NCI-H2196 (cell line): ENCODE results near the gene GRM3.

ENCODE experiments used
- DNase-seq: peaks from one replicate; lab custom pipeline; 2025; ENCODE audit not compliant: unreplicated experiment; lab: John Stamatoyannopoulos, UW

GRM3 gene

DNA sequence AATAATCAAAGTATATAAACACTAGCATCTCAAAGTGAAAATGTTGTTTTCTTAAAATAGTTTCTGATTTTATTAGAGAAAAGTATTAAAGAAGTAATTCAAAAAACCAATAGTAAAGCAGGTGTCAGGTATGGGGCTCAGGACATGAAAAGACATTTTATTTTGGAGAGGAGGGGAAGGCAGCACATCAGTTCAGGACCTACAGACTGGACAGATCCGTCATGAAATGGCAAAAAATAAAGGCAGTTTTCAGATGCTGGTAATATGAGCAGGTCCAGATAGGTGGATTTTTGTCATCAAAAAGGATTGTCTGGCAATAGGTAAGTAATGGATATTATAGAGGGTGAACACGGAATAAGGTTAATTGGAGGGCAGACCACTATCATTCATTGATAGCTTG is 49.0 kb downstream of the GRM3 start:
- DNase-seq: no peak

DNA sequence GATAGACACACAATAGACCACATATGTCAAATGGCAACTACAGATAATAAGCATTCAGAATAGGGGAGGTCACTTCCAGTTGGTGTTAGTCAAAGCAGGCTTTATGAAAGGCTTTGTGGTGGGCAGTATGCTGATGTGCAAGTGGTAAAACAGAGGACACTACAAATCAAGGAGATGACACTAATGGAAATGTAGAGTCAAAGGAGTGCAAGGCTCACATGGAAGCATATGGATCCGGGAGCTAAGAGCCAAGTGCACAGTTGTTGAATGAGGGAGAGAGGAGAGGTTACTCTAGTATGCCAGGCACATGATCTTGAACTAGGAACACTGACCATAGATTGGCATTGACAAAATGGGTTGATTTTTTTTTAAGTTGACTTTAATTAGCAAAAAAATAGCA is 62.7 kb downstream of the GRM3 start:
- no peak for DNase-seq

DNA sequence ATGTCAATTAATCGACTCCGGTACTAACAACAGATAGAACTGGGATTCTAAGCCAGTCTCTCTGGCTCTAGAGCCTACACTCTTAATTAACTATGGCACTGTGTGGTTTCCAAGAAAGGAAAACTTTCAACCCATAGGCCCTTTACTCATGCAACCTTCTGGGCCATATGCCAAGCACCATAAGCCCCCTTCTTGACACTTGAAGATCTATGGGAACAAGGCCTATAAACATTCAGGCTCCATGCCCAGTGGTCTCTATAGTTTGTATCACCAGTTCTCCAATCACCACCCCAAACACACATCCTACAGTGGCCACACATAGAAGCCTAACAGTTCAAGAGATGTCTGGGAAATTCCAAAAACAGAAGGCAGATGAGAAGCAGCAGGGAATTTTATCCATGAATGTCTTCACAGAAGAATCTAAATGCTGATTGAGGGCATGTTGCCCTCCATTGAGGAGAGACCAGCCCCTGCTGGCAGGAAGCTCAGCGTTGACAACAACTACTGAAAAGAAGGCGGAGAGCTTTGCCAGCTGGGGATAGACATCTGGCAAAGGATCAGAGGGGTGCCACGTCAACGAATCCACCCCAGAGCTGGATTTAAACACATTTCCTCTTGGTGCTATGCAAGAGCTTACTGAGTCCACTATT is 64.4 kb downstream of the GRM3 start:
- no peak for DNase-seq

DNA sequence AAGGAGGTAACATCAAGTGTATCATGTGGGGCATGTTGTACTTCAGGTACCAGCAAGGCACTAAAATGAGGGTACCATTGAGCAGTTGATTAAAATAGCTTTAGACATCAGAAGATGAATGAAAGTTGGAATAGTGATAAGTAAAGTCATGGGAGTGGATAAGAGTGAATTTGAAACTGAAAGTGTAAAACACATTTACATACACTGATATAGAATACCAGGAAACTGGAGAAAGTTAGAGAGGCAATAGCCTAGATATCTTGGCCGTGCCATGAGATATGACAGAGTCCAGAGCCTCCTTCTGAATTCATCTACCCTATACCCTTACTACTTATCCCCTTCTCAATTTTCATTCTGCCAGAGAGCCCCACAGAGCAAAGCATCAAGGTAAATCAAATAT is 76.6 kb downstream of the GRM3 start:
- DNase-seq: no peak

DNA sequence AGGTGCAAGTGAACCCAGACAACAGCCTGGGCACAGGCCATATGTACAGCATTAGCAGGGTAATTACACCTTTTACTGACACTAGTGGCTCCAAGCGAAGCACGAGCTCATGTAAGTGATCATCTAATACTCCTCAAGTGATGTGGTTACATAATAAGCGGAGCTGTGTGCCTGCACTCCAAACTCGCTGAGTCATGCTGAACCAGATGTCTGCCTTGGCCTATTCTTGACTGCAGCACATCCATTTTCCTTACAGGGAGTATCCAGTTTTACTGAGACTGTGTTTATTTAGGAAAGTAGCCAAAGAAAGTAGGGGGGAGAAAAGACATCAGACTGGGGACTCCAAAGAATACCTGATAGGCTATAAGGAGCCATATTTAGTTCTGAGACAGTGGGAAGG is 90.1 kb downstream of the GRM3 start:
- no peak for DNase-seq

DNA sequence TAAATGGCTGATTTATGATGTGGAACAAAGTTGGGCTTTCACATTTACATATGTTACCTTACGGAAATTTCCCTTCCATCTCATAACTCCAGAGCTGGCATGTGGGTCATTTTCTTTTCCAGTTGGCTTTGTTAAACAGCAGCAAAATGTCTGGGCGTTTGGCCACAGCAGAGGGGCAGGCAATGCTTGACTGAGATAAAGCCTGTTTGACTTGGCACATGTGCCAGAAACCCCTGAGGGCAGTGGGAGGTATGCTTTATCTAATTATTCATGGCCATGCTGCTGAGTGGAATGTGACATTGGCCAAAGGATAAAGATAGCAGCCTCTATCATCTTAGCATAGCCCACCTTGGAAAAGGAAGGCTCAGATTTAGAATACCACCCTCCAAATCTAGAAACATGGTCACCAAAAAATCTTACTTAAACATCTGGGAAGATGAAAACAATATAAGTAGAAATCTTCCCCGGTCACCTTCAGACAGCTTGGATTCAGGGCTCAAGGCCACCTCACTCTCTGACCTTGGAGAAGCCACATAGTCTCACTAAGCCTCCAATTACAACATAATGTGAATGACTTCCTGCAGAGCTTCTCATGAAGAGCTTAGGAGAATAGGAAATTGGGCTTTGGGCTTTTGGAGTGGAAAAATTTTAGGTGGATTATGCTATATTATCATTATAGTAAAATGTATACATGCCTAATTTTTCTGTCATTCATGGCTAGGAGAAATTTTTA is 101.5 kb downstream of the GRM3 start:
- no peak for DNase-seq

DNA sequence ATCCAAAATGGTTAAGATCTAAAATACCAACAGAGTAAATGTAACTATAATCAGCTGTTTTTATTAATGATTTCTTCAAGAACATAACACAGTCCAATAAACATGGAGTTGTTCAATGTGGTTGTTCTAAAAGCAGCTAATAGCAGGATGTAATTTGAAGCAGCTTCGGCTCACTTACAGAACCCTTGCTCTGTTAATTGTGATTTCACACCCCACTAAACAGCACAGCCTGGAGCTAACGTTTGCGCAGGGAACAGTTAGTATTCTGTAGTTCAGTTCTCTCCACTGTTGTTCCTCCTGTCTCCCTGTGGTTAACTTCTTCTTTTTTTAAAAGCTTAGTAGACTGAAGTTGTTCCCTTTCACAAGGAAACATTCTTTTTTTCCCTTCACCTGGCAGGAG is 104.0 kb downstream of the GRM3 start:
- no peak for DNase-seq

DNA sequence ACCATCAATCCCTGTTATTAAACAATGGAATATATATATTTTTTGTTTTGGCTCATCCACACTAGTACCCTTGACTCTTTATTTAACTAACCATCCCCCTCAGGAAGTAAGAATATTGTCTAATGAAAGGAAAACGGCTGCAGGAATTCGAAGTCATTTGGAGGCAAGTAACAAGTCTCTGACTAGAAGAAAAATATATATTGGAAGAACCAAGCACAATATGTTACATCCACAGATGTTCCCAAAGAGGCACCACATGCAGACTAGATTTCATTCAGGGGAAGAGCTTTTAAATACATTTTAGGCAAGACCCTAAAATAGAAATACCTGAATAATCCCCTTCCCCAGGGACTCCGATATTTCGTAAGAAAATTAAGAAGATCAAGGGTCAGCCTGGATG is 104.5 kb downstream of the GRM3 start:
- no peak for DNase-seq

DNA sequence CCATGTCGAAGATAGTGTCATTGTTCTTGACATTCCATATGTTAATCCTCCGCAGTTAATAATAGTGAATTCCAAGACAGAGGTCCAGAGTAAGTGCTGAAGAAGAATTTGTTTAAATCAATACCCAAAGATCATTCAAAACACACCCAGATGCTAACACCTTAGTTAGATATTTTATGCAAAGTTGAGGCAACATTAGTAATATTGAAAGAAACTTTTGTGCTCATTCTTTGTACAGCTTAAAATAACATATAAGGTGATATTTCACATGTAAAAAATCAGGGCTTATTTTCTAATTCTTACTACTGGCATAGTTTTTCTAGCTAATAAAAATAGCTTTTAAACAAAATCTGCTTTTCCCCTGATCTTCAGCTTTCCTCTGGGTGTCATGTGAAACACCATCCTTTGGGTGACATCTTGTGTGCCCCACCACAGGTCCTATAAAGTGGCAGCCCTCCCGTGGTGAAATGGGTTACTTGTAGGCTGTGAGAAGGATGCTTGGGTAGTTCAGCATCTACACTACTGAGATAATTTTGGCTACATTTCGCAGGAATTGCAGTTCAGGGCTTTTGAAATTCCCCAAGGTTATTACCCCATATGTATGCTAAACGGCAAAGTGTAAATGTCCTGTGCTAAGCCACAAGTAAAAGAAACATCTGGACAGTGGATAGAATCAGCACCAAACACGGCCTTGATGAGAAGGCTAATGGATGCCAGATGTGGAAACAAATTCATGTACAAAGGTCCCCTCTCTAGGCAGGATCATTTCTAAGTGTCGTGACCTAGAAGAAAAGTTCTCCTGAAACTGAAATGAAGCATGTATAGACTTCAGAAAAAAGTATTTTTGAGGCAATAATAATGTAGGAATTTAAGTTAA is 105.4 kb downstream of the GRM3 start:
- no peak for DNase-seq

DNA sequence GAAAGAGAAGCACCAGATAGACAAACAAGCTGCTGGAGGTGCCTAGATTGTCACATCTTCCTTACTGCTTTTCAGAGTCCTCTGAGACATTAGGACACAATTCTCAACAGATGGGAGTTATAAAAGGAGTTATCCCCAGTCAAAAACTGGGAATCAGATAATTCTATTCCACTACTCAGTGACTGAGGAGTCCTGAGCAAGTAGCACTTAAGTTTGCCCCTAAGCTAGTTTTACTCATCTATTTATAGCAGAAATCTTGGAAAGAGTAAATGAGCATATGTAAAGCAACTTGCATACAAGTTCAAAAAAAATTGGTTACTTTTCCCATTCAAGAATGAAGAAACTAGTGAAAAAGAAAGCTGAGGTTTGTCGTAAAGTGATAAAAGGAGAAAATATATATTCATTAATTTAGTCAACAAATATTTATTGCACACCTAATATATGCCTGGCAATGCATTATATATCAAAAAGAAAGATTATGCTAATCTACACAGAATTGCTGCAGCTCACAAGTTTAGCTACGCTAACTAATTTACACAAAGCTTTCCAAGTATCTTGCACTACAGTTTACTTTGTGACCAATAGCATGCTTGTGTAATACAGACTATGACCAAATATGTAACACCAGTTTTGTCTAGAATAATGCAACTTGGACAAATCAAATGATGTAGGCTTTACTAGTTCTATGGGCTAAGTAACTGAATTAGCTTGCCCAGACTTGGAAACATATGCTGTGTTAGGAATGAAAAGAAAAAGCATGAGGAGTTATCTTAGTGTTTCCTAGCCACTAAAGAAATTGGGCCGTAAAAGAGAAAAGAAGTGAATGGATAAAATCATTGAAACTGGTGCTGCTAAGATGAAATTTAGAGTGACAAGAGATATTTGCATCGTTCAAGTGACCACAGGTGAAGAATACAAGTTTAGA is 106.3 kb downstream of the GRM3 start:
- DNase-seq: no peak

DNA sequence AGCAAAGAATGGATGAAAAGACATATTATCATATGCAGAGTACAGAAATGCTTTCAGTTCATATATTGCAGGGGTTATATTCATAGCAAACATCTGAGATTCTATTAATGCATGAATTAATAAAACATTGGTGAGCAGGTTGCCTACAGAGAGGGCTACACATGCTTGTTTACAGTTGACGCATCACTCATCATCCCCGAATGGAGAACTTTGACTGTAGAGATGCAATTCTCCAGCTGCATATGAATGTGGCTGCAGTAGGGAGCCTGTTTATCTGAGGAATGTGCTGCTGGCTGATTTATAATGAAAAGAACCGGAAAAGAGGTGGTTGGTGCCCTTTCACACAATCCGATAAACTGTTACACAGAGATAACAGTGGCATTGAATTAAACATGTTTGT is 116.5 kb downstream of the GRM3 start:
- no peak for DNase-seq

DNA sequence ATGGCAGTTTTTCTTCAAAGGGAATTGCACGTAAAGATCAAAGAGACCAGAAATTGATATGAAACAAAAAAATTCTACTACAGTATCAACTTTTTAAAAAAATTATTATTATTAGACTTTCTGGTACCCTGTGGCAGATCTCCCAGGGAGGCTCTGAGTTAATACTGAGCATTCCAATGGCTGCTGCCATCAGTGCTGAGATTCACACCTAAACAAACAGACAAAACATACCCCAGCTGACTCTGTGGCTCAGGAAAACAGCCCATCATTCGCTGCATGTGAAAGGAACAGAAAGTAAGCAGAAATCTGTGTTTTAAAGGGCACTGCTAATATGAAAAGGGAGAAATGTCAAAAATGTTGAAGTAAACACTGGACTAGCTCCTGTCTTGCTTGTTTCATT is 118.4 kb downstream of the GRM3 start:
- no peak for DNase-seq

DNA sequence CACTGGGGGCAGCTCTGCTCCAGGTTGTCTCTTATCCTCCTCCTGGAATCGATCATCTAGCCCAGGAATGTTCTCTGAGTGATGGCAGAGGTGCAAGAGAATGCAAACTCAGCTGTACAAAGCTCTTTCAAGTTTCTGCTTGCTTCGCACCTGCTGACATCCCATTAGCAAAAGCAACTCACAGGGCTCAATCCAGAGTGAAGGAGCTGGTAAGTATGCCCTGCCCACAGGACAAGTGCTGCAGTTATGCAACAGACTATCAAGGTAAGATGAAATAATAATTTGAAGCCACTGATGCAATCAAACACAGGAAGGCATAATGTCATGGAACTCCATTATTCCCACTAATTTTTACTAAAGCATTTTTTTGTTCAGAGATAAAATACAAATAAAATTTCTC is 122.2 kb downstream of the GRM3 start:
- no peak for DNase-seq

DNA sequence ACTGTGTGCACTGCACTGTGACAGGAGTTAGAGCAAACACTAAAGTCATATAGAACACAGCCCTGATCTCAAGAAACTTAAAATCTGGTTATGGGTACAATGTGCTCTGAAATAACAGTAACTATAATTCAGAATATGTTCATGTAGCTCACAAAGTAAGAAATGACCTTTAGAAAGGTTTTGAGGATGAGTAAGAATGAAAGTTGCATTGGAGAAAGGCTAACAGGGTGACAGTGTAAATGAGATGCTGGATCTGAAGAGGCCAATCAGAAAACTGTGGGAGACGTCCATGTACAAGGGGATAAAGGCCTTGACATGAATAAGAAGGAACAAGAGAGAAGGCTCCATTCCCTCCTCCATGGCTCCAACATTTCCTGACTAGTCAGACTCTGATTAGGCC is 124.7 kb downstream of the GRM3 start:
- DNase-seq: no peak

DNA sequence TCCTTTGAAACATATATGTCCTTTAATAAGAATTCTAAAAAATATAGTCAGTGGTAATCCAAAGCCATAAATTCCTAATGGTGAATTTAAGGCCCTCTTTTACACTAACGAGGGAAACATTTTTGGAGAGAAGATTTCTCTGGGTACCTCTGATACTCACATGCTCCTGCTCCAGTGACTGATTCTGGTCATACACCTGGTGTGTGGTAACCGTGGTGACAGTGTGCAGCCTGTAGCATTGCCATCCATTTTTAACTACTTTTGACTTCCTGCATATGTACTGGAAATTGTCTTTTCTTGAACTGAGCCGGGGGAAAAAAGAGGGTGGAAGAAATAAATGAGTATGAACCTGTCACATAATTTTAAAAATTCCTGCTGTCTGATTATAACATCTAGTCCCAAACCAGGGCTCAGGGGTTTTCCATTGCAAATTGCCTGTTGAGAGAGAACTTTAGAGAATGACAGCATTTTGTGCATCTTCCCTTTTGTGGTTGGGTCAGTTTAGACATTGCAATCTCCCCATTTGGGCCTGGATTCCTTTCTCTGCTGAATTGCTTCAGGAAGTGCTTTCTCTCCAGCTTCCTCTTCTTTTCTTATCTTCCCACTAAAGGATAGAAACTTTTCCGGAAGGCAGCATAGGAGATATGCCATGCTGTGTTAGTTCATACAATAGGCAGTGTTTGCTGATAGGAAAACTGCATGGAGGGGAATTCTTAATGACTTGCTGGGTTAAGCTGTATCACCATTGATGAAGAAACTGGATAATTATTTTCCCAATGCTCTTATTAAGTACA is 125.5 kb downstream of the GRM3 start:
- DNase-seq: no peak

DNA sequence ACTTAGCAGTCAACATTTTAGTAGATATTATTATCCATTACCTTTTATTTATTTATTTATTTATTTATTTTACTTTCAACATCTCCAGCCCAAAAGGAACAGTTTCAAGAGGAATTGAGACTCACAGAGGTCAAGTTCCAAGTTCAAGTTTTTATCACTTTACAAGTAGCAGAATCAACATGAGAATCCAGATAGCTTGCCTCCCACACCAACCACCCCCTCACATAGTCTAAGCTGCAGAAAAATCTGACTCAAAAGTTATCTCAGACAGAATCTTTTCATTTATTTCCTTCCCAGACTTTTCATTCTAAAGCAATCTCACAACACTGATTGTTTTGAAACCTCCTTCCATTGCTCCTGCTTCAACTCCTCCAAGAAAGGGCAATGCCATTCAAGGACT is 129.6 kb downstream of the GRM3 start:
- DNase-seq: no peak

DNA sequence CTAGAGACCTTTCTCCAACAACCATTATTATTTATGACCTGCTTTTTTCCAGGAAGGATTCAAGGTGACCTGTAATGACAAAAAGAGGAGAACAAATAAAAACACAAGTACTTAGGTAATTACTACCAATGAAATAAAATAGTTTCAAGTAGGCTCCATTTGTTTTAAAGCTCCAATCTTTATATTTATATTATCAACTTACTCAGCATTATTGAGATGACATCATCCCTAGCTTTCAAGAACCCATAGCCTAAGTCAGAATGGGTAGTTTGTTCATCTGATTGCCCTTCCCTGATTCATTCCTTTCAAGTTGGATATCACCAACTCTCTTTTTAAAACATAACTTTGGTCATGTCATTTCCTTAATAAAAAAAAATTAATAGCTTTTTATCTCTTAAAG is 131.5 kb downstream of the GRM3 start:
- no peak for DNase-seq

DNA sequence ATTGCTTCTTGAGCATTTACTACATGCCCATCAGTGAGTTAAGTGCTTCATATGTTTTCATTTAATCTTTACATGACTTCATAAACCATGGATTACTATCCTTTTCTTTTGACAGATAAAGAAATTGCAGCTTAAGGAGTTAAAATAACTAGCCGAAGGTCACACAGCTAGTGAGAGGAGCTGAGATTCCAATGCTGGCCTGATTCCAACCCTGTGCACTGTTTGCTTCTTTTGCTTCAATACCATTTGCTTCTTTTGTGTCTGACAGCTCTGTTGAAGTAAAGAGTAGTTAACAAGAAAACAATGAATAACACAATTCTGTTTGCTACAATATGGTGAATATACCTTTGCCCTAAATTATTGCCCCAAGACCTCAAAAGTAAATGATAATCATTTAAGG is 132.4 kb downstream of the GRM3 start:
- no peak for DNase-seq

DNA sequence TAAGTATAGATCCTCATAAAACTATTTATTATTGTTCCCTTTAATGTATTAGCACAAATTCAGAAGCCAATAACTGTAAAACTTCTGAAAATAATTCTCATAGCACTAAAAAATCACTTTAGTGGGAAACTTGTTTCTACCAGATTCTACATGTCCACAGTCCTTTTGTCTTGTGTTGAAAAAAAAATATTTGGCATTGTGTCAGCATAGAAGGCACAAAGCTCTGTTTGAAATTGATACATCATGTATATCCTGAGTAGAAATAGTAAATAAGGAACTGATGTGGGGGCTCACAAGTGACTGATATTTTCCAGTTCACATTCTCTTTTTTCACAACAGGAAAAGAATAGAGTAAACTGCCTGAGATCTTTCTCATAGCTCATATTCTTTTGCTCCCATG is 134.6 kb downstream of the GRM3 start:
- DNase-seq: no peak

DNA sequence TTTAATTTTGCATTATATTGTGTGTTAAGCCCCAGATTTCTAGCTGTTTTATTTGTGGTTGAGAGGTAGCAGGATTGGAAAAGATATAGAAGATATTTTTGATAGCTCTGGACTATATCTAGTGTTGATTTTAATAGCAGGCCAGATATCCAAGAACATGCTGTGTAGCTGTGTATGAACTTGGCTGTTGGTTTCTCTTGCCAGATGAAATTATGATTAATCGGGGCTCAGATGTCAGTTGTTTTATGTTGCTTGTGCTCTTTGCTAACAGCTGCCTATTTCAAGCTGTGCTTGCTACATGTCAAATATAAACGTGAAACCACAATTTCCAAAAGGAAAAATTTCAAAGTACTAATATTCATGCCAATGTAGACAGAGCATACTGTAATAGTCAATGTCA is 141.1 kb downstream of the GRM3 start:
- DNase-seq: no peak
